Measurements from ENCODE around the gene SGSM1. TPM values are rescaled to one million over a fixed set of nuclear protein-coding genes. Genes with fewer than 3 reads are reported as not detected.

SGSM1 gene
- total and polyA plus RNA-seq, 2 of the 4 experiments (the other 2 are of a cell fraction): not detected

- BruUV-seq (replicated peaks): no TSS peak
- intact Hi-C loops (cut with micrococcal nuclease): no loop called here
- no peaks in the 10 kb centered on the region for H3K36me3 ChIP-seq (ENCODE audit: control insufficient read depth, insufficient read depth, low read length)
- DNase-seq (peak; percentile 68), ATAC-seq (ENCODE audit: low read depth) (peak; percentile 69)
- no peak overlapping the region for H2AK5ac ChIP-seq (ENCODE audit: low read depth, low read length)
- no peak overlapping the region for H4K91ac ChIP-seq (ENCODE audit: insufficient read depth, low read depth, low read length)
- H3K14ac ChIP-seq (replicated peaks; ENCODE audit: low read depth, low read length): no peak overlapping the region
- no peaks in the 10 kb centered on the region for H3K9me3 ChIP-seq (ENCODE audit: control insufficient read depth, insufficient read depth, low read length)
- H3K27me3 ChIP-seq (ENCODE audit: control insufficient read depth, insufficient read depth, low read length): no peaks in the 10 kb centered on the region; the same call in 1 of the 2 replicates
- no peak overlapping the region for H3K9ac ChIP-seq (ENCODE audit: low read depth, low read length)
- no peak overlapping the region for H3K23ac ChIP-seq (ENCODE audit: low read depth, low read length)
- H2BK120ac ChIP-seq (ENCODE audit: low read depth, low read length): no peak overlapping the region
- H3K4me1 ChIP-seq (ENCODE audit: control insufficient read depth, insufficient read depth, low read length): no peaks in the 10 kb centered on the region
- H4K20me1 ChIP-seq (ENCODE audit: insufficient read depth, low read length): no peaks in the 10 kb centered on the region
- 32% methylated on average over 5 of the region's 16 CpGs; no CpG with 5 or more reads in 1 of the 2 experiments for WGBS, 2 experiments (ENCODE audit: extremely low coverage in 2 of 2, insufficient read length in 1 of 2)
- H3K79me1 ChIP-seq (ENCODE audit: low read depth in 1 of 2, low read length in 2 of 2): no peaks in the 10 kb centered on the region
- no peak overlapping the region for H4K5ac ChIP-seq (ENCODE audit: low read depth, low read length)
- CTCF ChIA-PET: no interaction called here
- no peak overlapping the region for H2AK9ac ChIP-seq (replicated peaks; ENCODE audit: low read depth, low read length, poor library complexity)
- no peak overlapping the region for H2BK15ac ChIP-seq (ENCODE audit: low read depth, low read length)
- H3K4me3 ChIP-seq (ENCODE audit: insufficient read depth, low read depth, low read length): no peak overlapping the region
- H3K4me2 ChIP-seq (ENCODE audit: low read depth, low read length): no peak overlapping the region
- TF ChIP-seq MAFK (IDR thresholded peaks at IDR 0.05; ENCODE audit: low read depth, low read length): no peak
- TF ChIP-seq USF2 (IDR thresholded peaks at IDR 0.05; ENCODE audit: low read depth, low read length): peak; percentile 55; the same call in 1 of the 2 replicates
- POLR2A ChIA-PET (ENCODE audit: unreplicated experiment): no interaction called here
- H4K8ac ChIP-seq (ENCODE audit: low read depth in 2 of 2, low read length in 2 of 2): no peak overlapping the region
- no peak overlapping the region for H3K27ac ChIP-seq (ENCODE audit: insufficient read depth, low read length)
- H2BK5ac ChIP-seq (ENCODE audit: low read depth, low read length, poor library complexity, severe bottlenecking): no peak overlapping the region
- no peak overlapping the region for H3K56ac ChIP-seq (ENCODE audit: extremely low read depth, insufficient read depth, low read length)
- H3K9me1 ChIP-seq (ENCODE audit: insufficient read depth, low read length): no peaks in the 10 kb centered on the region
- H2AFZ ChIP-seq (replicated peaks; ENCODE audit: low read length, poor library complexity): peak overlapping the region; percentile 14
- H2BK20ac ChIP-seq (ENCODE audit: low read depth, low read length): no peak overlapping the region
- in situ Hi-C loops (cut with MboI; ENCODE audit: low sequenced_read_pairs): no loop called here
- H3K18ac ChIP-seq (ENCODE audit: low read depth, low read length): no peak overlapping the region
- dilution Hi-C loops (cut with HindIII; ENCODE audit: low sequenced_read_pairs, unreplicated experiment): no loop called here
- no peak overlapping the region for H3K4ac ChIP-seq (ENCODE audit: low read depth, low read length)
Observed at GRCh38 chr22:24894220-24894975, 88.4 kb downstream of the SGSM1 start.

Measured in IMR-90 (cell line).